CD8-positive, alpha-beta memory T cell (primary cell): Measurements from ENCODE around the gene CSNK1A1L. TPM values are rescaled to one million over a fixed set of nuclear protein-coding genes. Genes with fewer than 3 reads are reported as not detected.

Experiments
- CTCF ChIA-PET: fragments of 350-600 bp; sonication (Branson Sonifier 250); formaldehyde crosslinking; loops from one replicate; lab custom pipeline; 2021; ENCODE audit warnings: antibody characterized with exemption; lab: Charles Lee
- POLR2A ChIA-PET: fragments of 350-600 bp; sonication (Branson Sonifier 250); formaldehyde crosslinking; loops from one replicate; lab custom pipeline; 2021; ENCODE audit warnings: antibody characterized with exemption; lab: Charles Lee
- DNase-seq, 5 donors: peaks; one replicate each; pipeline versions ENCODE4 v3.0.0 to v3.0.0-alpha.2; 2020 to 2022; ENCODE audit warnings: mixed read lengths in 1 of 5
- H3K27ac ChIP-seq: one replicate; pipeline ENCODE4 v1.7.0; 2013; ENCODE audit warnings: low read depth, mild to moderate bottlenecking, low read length, moderate library complexity
- H3K27me3 ChIP-seq: 2 replicates; pipeline ENCODE4 v1.7.0; 2013; ENCODE audit warnings: low read length, mild to moderate bottlenecking; ENCODE audit not compliant: insufficient read depth, poor library complexity, severe bottlenecking
- H3K36me3 ChIP-seq: 2 replicates; pipeline ENCODE4 v1.7.0; 2013; ENCODE audit warnings: mild to moderate bottlenecking, low read length, moderate library complexity; ENCODE audit not compliant: insufficient read depth
- H3K4me1 ChIP-seq: 2 replicates; pipeline ENCODE4 v1.7.0; 2013; ENCODE audit warnings: mild to moderate bottlenecking, low read length, moderate library complexity; ENCODE audit not compliant: insufficient read depth
- H3K4me3 ChIP-seq: 2 replicates; pipeline ENCODE4 v1.7.0; 2013; ENCODE audit warnings: mild to moderate bottlenecking, low read length
- H3K9me3 ChIP-seq: 2 replicates; pipeline ENCODE4 v1.7.0; 2013; ENCODE audit warnings: mild to moderate bottlenecking, low read length
- H3K27ac Mint-ChIP-seq, 8 donors: one replicate each; pipeline ENCODE4 v1.8.0; 2020 to 2021; ENCODE audit warnings: mixed read lengths in 8 of 8, mild to moderate bottlenecking in 6 of 8, inconsistent platforms in 3 of 8, moderate library complexity in 3 of 8
- H3K27me3 Mint-ChIP-seq, 2 donors: one replicate each; pipeline ENCODE4 v1.8.0; 2020 to 2021; ENCODE audit warnings: mixed read lengths in 2 of 2, mild to moderate bottlenecking in 1 of 2, moderate library complexity in 1 of 2
- H3K36me3 Mint-ChIP-seq, 3 donors: one replicate each; pipeline ENCODE4 v1.8.0; 2020 to 2021; ENCODE audit warnings: mixed read lengths in 3 of 3, inconsistent platforms in 1 of 3, mild to moderate bottlenecking in 1 of 3
- H3K4me1 Mint-ChIP-seq, 3 donors: one replicate each; pipeline ENCODE4 v1.8.0; 2020 to 2021; ENCODE audit warnings: mixed read lengths in 3 of 3, inconsistent platforms in 1 of 3, mild to moderate bottlenecking in 1 of 3
- H3K4me3 Mint-ChIP-seq, 7 donors: one replicate each; pipeline ENCODE4 v1.8.0; 2020 to 2021; ENCODE audit warnings: mixed read lengths in 7 of 7, mild to moderate bottlenecking in 6 of 7, moderate library complexity in 4 of 7, inconsistent platforms in 2 of 7
- H3K9me3 Mint-ChIP-seq, 5 donors: one replicate each; pipeline ENCODE4 v1.8.0; 2020 to 2022; ENCODE audit warnings: mixed read lengths in 5 of 5, mild to moderate bottlenecking in 3 of 5, moderate library complexity in 2 of 5, inconsistent platforms in 1 of 5
- polyA plus RNA-seq: library from polyadenylated mRNA; unstranded; fragments of 300-500 nt; fragmentation: Illumina TruSeq; gene quantifications from one replicate; pipeline ENCODE4 v1.2.3, GENCODE V29; 2021
- total RNA-seq, 2 experiments: library from RNA; stranded (reverse); gene quantifications; one replicate each; pipeline ENCODE4 v1.2.3, GENCODE V29; 2021

Gene CSNK1A1L
- total RNA-seq: not detected
- not detected for polyA plus RNA-seq

DNA sequence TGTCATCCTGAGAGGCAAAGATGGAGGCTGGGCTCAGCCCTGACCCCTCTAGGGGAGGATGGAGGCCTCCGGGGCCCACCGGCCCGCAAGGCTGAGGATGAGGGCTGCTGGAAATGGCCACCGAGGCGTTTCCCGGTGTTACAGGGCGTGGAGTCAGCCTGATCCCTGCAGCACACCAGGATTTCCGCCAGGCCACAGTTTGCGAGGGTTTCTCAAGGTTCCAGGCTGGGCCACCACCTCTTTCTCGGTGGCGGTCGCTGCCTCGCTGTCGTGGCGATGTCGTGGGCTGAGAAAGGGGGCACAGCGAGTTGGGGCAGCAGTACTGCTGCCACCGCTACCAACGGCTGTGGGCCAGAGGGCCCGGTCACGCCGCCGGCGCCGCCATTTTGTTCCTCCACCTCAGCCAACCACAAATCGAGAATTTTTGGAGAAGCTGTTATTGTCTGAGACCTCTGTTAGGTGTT is at the start of gene CSNK1A1L:
Gene CSNK1A1L (minus strand): TSS at position 414 of the 464 bp plus-strand sequence. CDS start 408 bp downstream, at position 6.
- no peak for DNase-seq
- Histone ChIP-seq H3K27me3 (no peaks in the 10 kb centered on the region), H3K9me3 (no peaks in the 10 kb centered on the region), H3K27ac (no peak within 1 kb of the TSS), H3K4me1 (no peaks in the 10 kb centered on the region), H3K4me3 (no peak within 1 kb of the TSS), H3K36me3 (no peaks in the 10 kb centered on the region)
- ChIA-PET CTCF (no interaction called here), POLR2A (no interaction called here)
- H3K9me3 Mint-ChIP-seq: no peaks in the 10 kb centered on the region
- H3K27me3 Mint-ChIP-seq: peaks cover 6 to 23% of the 10 kb centered on the region in 2 donors
- no peaks in the 10 kb centered on the region for H3K36me3 Mint-ChIP-seq
- no peak within 1 kb of the TSS for H3K27ac Mint-ChIP-seq
- H3K4me3 Mint-ChIP-seq: no peak within 1 kb of the TSS
- H3K4me1 Mint-ChIP-seq: no peaks in the 10 kb centered on the region

DNA sequence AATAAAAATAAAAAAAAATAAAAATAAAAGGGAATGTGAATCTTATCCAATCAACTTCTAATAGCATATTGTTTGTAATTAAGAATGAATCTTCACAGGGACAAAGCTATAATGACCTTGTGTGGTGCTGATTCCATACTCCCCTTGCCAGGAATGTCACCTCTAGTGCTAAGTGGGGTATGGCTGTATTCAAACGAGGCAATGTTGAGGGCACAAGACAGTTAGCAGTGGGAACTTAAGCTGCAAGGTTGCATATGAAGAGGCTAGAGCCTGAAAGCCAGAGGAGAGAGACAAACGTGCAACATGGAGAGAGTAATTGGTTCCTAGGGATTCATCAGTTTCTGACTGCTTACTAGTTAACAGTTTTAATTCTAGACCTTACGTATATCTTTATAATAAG is 43.9 kb upstream of the CSNK1A1L start:
- no peaks in the 10 kb centered on the region for H3K9me3 ChIP-seq
- Mint-ChIP-seq H3K4me1 (no peaks in the 10 kb centered on the region), H3K9me3 (peaks cover 0 to 4% (median 0%) of the 10 kb centered on the region in 5 donors), H3K27me3 (no peaks in the 10 kb centered on the region), H3K27ac (no peak overlapping the region), H3K4me3 (no peak overlapping the region), H3K36me3 (no peaks in the 10 kb centered on the region)
- H3K4me3 ChIP-seq: no peak overlapping the region
- ChIA-PET CTCF (no interaction called here), POLR2A (no interaction called here)
- no peaks in the 10 kb centered on the region for H3K27me3 ChIP-seq
- DNase-seq: no peak
- H3K36me3 ChIP-seq: no peaks in the 10 kb centered on the region
- no peak overlapping the region for H3K27ac ChIP-seq
- no peaks in the 10 kb centered on the region for H3K4me1 ChIP-seq

DNA sequence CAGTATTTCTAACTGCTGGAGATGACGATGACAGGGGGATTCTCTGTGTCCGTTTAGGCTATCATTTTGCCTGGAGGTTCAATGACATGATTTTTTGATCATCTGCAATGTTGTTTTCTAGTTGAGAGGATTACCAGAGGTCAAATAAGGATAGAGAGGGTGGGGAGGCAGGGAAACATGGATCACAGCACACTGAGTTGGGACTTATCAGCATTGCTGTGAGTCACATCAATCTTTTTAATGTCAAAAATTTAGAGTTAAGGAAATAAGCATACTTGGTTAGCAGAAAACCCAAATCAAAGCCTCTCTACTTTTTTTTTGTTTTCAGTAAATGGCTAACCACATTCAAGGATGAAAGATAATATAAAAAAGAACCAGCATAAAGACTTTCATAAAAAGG is 43.0 kb upstream of the CSNK1A1L start:
- H3K36me3 ChIP-seq: no peaks in the 10 kb centered on the region
- no peak overlapping the region for H3K27ac ChIP-seq
- no peaks in the 10 kb centered on the region for H3K4me1 ChIP-seq
- ChIA-PET CTCF (no interaction called here), POLR2A (no interaction called here)
- no peak for DNase-seq
- H3K9me3 Mint-ChIP-seq: peaks cover 0 to 4% (median 0%) of the 10 kb centered on the region in 5 donors
- no peaks in the 10 kb centered on the region for H3K4me1 Mint-ChIP-seq
- no peak overlapping the region for H3K4me3 Mint-ChIP-seq
- no peaks in the 10 kb centered on the region for H3K27me3 ChIP-seq
- H3K27me3 Mint-ChIP-seq: no peaks in the 10 kb centered on the region
- H3K36me3 Mint-ChIP-seq: no peaks in the 10 kb centered on the region
- H3K9me3 ChIP-seq: no peaks in the 10 kb centered on the region
- no peak overlapping the region for H3K27ac Mint-ChIP-seq
- no peak overlapping the region for H3K4me3 ChIP-seq

DNA sequence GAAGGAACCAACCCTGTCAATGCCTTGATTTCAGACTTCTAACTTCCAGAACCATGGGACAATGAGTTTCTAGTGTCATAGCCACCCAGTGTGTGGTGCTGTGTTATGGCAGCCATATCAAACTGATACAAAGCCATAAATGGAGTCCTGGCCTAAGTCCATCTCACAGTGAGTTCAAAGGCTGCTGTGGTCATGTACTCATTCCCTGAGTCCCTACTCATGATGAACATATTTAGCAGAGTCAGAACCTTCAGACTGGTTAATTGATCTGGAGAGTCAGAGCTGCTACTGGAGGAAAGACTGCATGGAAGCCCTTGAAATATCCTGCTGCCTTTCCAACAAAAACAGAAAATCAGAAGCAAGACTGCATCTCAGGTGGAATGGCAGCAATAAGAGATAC is 39.2 kb upstream of the CSNK1A1L start:
- DNase-seq: no peak
- Histone ChIP-seq H3K4me3 (no peak overlapping the region), H3K27ac (no peak overlapping the region), H3K36me3 (no peaks in the 10 kb centered on the region), H3K9me3 (no peaks in the 10 kb centered on the region), H3K4me1 (no peaks in the 10 kb centered on the region), H3K27me3 (no peaks in the 10 kb centered on the region)
- H3K9me3 Mint-ChIP-seq: peaks cover 0 to 7% (median 0%) of the 10 kb centered on the region in 5 donors
- no peaks in the 10 kb centered on the region for H3K4me1 Mint-ChIP-seq
- POLR2A ChIA-PET: no interaction called here
- H3K27ac Mint-ChIP-seq: no peak overlapping the region
- no peaks in the 10 kb centered on the region for H3K27me3 Mint-ChIP-seq
- no peaks in the 10 kb centered on the region for H3K36me3 Mint-ChIP-seq
- H3K4me3 Mint-ChIP-seq: no peak overlapping the region
- CTCF ChIA-PET: no interaction called here

DNA sequence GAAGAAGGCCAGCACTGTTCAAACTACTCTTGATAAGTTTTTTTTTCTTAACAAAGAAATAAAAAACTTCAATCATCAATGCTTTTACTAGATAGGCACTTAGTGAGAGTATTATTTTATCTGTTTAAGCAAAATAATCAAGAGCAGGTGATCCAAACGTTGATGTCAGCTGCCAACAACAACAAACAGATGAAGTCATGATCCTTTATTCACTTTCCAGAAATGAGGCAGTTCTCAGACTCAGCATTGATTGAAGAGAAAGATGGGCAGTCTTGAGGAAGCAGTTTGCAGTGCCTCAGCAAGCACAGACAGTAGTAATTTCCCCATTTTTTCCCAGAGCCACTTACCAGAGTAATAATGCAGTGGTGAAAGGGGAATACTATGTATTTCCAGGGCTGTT is 38.4 kb upstream of the CSNK1A1L start:
- POLR2A ChIA-PET: no interaction called here

DNA sequence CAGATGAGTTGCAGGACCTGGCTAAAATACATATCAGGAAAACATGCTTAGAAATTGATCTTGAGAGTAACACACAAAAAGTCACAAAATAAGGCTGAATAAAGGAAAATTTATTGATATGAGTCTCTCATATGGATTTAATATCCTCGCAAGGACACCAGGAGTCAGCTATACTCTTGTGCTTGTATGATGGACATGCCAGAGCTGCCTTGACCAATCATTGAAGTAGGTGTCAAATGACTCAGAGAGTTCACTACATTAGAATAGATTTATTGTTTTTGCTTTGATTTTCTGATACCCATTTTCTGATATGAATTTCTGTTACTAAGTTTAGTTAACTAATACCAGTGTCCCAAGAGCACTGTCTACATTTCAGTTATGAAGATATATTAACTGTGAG is 37.4 kb upstream of the CSNK1A1L start:
- Histone ChIP-seq H3K36me3 (no peaks in the 10 kb centered on the region), H3K9me3 (no peaks in the 10 kb centered on the region), H3K4me1 (no peaks in the 10 kb centered on the region), H3K27me3 (no peaks in the 10 kb centered on the region), H3K27ac (no peak overlapping the region), H3K4me3 (no peak overlapping the region)
- Mint-ChIP-seq H3K4me1 (no peaks in the 10 kb centered on the region), H3K27me3 (no peaks in the 10 kb centered on the region), H3K27ac (no peak overlapping the region), H3K36me3 (no peaks in the 10 kb centered on the region), H3K4me3 (no peak overlapping the region), H3K9me3 (peaks cover 0 to 6% (median 0%) of the 10 kb centered on the region in 5 donors)
- CTCF ChIA-PET: no interaction called here
- POLR2A ChIA-PET: no interaction called here
- DNase-seq: no peak

More for the DNA sequence above, 38.4 kb upstream of the CSNK1A1L start:
- no peak for DNase-seq
- CTCF ChIA-PET: no interaction called here
- H3K36me3 ChIP-seq: no peaks in the 10 kb centered on the region
- Mint-ChIP-seq H3K4me1 (no peaks in the 10 kb centered on the region), H3K36me3 (no peaks in the 10 kb centered on the region), H3K9me3 (peaks cover 0 to 5% (median 0%) of the 10 kb centered on the region in 5 donors), H3K4me3 (no peak overlapping the region), H3K27me3 (no peaks in the 10 kb centered on the region), H3K27ac (no peak overlapping the region)
- no peak overlapping the region for H3K27ac ChIP-seq
- H3K4me1 ChIP-seq: no peaks in the 10 kb centered on the region
- H3K4me3 ChIP-seq: no peak overlapping the region
- H3K27me3 ChIP-seq: no peaks in the 10 kb centered on the region
- H3K9me3 ChIP-seq: no peaks in the 10 kb centered on the region

DNA sequence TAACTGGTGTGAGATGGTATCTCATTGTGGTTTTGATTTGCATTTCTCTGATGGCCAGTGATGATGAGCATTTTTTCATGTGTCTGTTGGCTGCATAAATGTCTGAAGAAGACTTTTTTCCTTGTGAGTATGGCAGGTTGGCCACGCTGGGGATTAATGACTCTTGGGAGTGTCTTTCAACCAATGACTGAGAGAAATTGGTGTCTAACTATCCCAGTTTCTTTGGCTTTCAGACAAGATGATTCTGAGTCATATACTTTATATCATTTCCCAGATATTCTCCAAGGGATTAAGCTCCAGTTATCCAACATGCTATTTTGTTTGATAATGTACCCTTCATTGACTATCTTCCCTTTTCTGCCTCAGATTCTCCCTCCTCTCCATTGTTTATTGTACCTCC is 35.5 kb upstream of the CSNK1A1L start:
- H3K4me1 ChIP-seq: no peaks in the 10 kb centered on the region
- no peaks in the 10 kb centered on the region for H3K27me3 ChIP-seq
- Mint-ChIP-seq H3K27ac (no peak overlapping the region), H3K4me1 (no peaks in the 10 kb centered on the region), H3K9me3 (peaks cover 0 to 5% (median 0%) of the 10 kb centered on the region in 5 donors), H3K36me3 (no peaks in the 10 kb centered on the region), H3K4me3 (no peak overlapping the region), H3K27me3 (no peaks in the 10 kb centered on the region)
- CTCF ChIA-PET: no interaction called here
- H3K27ac ChIP-seq: no peak overlapping the region
- DNase-seq: no peak
- no peaks in the 10 kb centered on the region for H3K36me3 ChIP-seq
- no peak overlapping the region for H3K4me3 ChIP-seq
- no peaks in the 10 kb centered on the region for H3K9me3 ChIP-seq
- POLR2A ChIA-PET: no interaction called here

DNA sequence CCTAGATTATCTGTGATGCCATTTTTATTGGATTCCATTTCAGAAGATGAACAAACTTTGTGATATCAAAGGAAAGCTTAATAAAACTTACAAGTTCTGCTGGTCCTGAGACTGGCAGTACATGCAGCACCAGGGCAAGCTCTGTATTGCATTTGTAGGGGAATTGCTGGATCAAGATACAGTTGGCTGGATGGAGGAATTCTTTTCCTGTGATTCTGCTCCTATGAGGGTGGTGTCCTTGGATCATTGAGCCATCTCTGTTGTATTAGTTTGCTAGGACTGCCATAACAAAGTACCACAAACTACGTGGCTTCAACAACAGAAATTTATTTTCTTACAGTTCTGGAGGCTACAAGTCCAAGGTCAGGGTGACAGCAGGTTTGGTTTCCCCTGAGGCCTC is 33.9 kb upstream of the CSNK1A1L start:
- ChIA-PET POLR2A (no interaction called here), CTCF (no interaction called here)

DNA sequence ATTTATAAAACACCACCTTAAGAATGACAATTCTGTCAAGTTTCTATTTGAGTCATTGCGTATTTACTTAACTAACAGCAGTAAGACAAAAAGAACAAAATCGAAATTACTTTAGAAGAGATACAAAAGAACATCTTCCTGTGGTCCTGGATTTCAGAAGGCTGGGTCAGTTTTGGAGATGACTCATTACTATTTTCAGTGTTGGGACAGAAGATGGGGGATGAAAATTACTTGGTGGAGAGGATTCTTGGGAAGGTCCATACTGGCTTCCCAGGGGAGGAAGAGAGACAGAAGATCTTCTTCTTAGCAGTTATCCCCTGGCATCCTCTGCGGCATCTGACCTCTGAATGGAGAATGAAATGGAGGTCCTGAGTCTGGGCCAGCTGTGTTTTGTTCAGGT is 33.5 kb upstream of the CSNK1A1L start:
- H3K36me3 Mint-ChIP-seq: no peaks in the 10 kb centered on the region
- H3K9me3 Mint-ChIP-seq: peaks cover 0 to 5% (median 0%) of the 10 kb centered on the region in 5 donors
- no peaks in the 10 kb centered on the region for H3K27me3 Mint-ChIP-seq
- no peaks in the 10 kb centered on the region for H3K36me3 ChIP-seq
- H3K4me1 ChIP-seq: no peaks in the 10 kb centered on the region
- no peaks in the 10 kb centered on the region for H3K9me3 ChIP-seq
- POLR2A ChIA-PET: no interaction called here
- H3K4me3 ChIP-seq: no peak overlapping the region
- no peaks in the 10 kb centered on the region for H3K27me3 ChIP-seq
- no peaks in the 10 kb centered on the region for H3K4me1 Mint-ChIP-seq
- no peak overlapping the region for H3K27ac ChIP-seq
- H3K4me3 Mint-ChIP-seq: no peak overlapping the region
- DNase-seq: no peak
- H3K27ac Mint-ChIP-seq: no peak overlapping the region
- CTCF ChIA-PET: no interaction called here

More for the DNA sequence above, 33.9 kb upstream of the CSNK1A1L start:
- Mint-ChIP-seq H3K4me1 (no peaks in the 10 kb centered on the region), H3K4me3 (no peak overlapping the region), H3K9me3 (peaks cover 0 to 5% (median 0%) of the 10 kb centered on the region in 5 donors), H3K27ac (no peak overlapping the region), H3K27me3 (no peaks in the 10 kb centered on the region), H3K36me3 (no peaks in the 10 kb centered on the region)
- H3K9me3 ChIP-seq: no peaks in the 10 kb centered on the region
- H3K4me1 ChIP-seq: no peaks in the 10 kb centered on the region
- no peak overlapping the region for H3K4me3 ChIP-seq
- H3K36me3 ChIP-seq: no peaks in the 10 kb centered on the region
- H3K27me3 ChIP-seq: no peaks in the 10 kb centered on the region
- no peak overlapping the region for H3K27ac ChIP-seq
- no peak for DNase-seq
